Measurements from ENCODE around the gene BACH2.

BACH2 gene

GRCh38 chr6:90154755-90155470, 141.7 kb downstream of the BACH2 start:
- Histone ChIP-seq H3K27me3 (ENCODE audit: insufficient read depth, low read length) (no peaks in the 10 kb centered on the region), H3K4me1 (ENCODE audit: insufficient read depth, low read length) (no peaks in the 10 kb centered on the region), H3K27ac (ENCODE audit: low read length) (no peak overlapping the region), H3K36me3 (ENCODE audit: insufficient read depth, low read depth, low read length) (no peaks in the 10 kb centered on the region), H3K9ac (ENCODE audit: low read depth, low read length) (no peak overlapping the region), H3K9me3 (ENCODE audit: insufficient read depth, low read depth, low read length) (no peaks in the 10 kb centered on the region), H3K4me3 (ENCODE audit: low read length) (no peak overlapping the region)

- no peak overlapping the region for H3K4me3 ChIP-seq (ENCODE audit: low read length)
- H3K9ac ChIP-seq (ENCODE audit: low read depth, low read length), result no peak overlapping the region
- H3K36me3 ChIP-seq (ENCODE audit: insufficient read depth, low read depth, low read length), result no peaks in the 10 kb centered on the region
- H3K27ac ChIP-seq (ENCODE audit: low read length), result no peak overlapping the region
- H3K9me3 ChIP-seq (ENCODE audit: insufficient read depth, low read depth, low read length), result no peaks in the 10 kb centered on the region
- H3K27me3 ChIP-seq (ENCODE audit: insufficient read depth, low read length), result no peaks in the 10 kb centered on the region
- H3K4me1 ChIP-seq (ENCODE audit: insufficient read depth, low read length), result no peaks in the 10 kb centered on the region
These were observed 144.8 kb downstream of the BACH2 start for GRCh38 chr6:90151576-90152422.

DNA sequence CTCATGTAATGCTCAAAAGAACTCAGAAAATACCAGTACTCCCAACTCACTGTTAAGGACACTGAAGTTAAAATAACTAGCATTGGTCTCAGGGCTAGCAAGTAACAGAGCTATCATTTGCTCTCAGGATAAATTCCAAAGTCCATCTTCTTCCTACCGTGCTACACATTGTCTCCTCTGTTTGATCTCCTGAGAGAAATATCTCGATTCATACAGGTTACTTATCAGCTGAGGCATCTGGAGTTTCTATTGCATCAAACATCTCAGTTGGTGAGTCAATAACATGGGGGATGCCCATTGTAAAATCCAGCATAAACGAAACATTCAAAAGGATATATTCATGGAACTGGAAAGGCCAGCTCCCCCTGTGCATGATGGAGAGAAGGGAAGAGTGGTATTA, 147.4 kb downstream of the BACH2 start:
- H3K4me3 ChIP-seq (ENCODE audit: low read length), result no peak overlapping the region
- no peak overlapping the region for H3K9ac ChIP-seq (ENCODE audit: low read depth, low read length)
- no peaks in the 10 kb centered on the region for H3K9me3 ChIP-seq (ENCODE audit: insufficient read depth, low read depth, low read length)
- H3K36me3 ChIP-seq (ENCODE audit: insufficient read depth, low read depth, low read length), result no peaks in the 10 kb centered on the region
- no peak overlapping the region for H3K27ac ChIP-seq (ENCODE audit: low read length)
- no peaks in the 10 kb centered on the region for H3K4me1 ChIP-seq (ENCODE audit: insufficient read depth, low read length)
- H3K27me3 ChIP-seq (ENCODE audit: insufficient read depth, low read length), result no peaks in the 10 kb centered on the region

DNA sequence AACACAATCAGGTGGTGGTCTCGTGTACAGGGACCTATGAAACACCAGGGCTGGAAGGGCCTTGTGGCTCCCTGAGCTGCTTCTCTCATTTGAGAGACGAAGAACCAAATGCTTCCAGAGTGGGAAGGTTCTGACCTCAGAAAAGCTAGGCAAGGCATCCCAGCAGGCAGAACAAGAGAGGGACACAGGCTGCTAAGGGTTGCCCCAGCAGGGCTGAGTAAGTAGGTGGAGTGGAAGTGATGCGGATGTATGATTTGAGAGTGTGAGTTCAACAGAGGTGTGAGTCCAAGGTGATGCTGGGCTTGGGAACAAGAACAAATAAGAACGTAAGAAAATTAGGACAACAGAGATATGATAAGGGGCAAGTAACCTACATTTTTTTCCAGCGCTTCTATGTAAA, 147.8 kb downstream of the BACH2 start:
- Histone ChIP-seq H3K4me1 (ENCODE audit: insufficient read depth, low read length) (no peaks in the 10 kb centered on the region), H3K4me3 (ENCODE audit: low read length) (no peak overlapping the region), H3K9ac (ENCODE audit: low read depth, low read length) (no peak overlapping the region), H3K27ac (ENCODE audit: low read length) (no peak overlapping the region), H3K36me3 (ENCODE audit: insufficient read depth, low read depth, low read length) (no peaks in the 10 kb centered on the region), H3K9me3 (ENCODE audit: insufficient read depth, low read depth, low read length) (no peaks in the 10 kb centered on the region), H3K27me3 (ENCODE audit: insufficient read depth, low read length) (no peaks in the 10 kb centered on the region)

- no peaks in the 10 kb centered on the region for H3K9me3 ChIP-seq (ENCODE audit: insufficient read depth, low read depth, low read length)
- H3K27me3 ChIP-seq (ENCODE audit: insufficient read depth, low read length), result no peaks in the 10 kb centered on the region
- H3K4me1 ChIP-seq (ENCODE audit: insufficient read depth, low read length), result no peaks in the 10 kb centered on the region
- no peak overlapping the region for H3K27ac ChIP-seq (ENCODE audit: low read length)
- H3K36me3 ChIP-seq (ENCODE audit: insufficient read depth, low read depth, low read length), result no peaks in the 10 kb centered on the region
- H3K4me3 ChIP-seq (ENCODE audit: low read length), result no peak overlapping the region
- no peak overlapping the region for H3K9ac ChIP-seq (ENCODE audit: low read depth, low read length)
These were observed 149.6 kb downstream of the BACH2 start for GRCh38 chr6:90146921-90147649.

DNA sequence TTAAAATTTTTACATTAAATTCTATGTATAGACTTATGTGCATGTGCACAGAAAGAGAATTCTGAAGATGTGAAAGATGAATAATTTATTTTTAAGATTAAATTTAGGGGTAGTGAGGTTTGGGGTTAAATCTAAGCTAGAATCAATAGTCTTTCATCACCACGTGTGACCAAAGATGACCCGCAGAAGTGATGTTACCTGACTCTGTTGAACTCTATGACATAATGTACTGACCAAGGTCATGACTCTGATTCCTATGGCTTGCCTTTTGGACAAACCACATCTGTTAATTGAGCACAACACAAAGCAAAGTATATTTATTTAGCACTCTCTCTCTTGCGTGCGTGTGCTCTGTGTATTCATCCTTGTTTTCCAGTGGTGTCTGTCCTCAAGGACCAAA, 150.6 kb downstream of the BACH2 start:
- H3K27me3 ChIP-seq (ENCODE audit: insufficient read depth, low read length), result no peaks in the 10 kb centered on the region
- H3K27ac ChIP-seq (ENCODE audit: low read length), result no peak overlapping the region
- H3K9ac ChIP-seq (ENCODE audit: low read depth, low read length), result no peak overlapping the region
- no peaks in the 10 kb centered on the region for H3K36me3 ChIP-seq (ENCODE audit: insufficient read depth, low read depth, low read length)
- no peaks in the 10 kb centered on the region for H3K9me3 ChIP-seq (ENCODE audit: insufficient read depth, low read depth, low read length)
- H3K4me3 ChIP-seq (ENCODE audit: low read length), result no peak overlapping the region
- H3K4me1 ChIP-seq (ENCODE audit: insufficient read depth, low read length), result no peaks in the 10 kb centered on the region

DNA sequence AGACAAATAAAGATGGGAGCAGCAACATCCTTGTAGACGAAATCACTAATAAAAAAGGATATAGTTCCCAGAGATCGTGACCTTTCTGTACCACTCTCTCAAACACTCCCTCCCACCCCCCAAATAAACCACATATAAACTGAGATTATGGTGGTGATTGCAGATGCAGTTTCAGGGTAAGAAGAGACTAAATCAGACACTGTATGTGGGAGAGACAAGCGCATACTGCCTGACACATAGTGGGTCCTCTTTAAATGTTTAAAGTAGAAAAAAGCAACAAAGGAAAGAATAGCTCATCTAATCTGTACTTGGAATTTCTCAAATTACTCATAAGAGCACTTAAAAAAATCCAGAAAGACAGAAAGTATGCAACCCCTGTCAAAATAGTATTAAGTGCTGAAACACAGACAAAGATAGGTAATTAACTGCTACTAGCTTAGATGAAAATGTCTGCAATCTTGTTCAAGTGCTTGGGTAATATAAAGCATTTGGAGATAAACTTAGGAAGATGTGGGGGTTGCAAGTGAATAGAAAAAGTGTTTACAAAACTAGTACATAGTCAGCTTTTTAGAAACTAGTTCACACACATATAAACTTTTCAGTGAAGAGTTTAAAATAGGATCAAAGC, 151.6 kb downstream of the BACH2 start:
- no peaks in the 10 kb centered on the region for H3K9me3 ChIP-seq (ENCODE audit: insufficient read depth, low read depth, low read length)
- no peaks in the 10 kb centered on the region for H3K4me1 ChIP-seq (ENCODE audit: insufficient read depth, low read length)
- H3K36me3 ChIP-seq (ENCODE audit: insufficient read depth, low read depth, low read length), result no peaks in the 10 kb centered on the region
- no peak overlapping the region for H3K9ac ChIP-seq (ENCODE audit: low read depth, low read length)
- no peak overlapping the region for H3K4me3 ChIP-seq (ENCODE audit: low read length)
- H3K27me3 ChIP-seq (ENCODE audit: insufficient read depth, low read length), result no peaks in the 10 kb centered on the region
- H3K27ac ChIP-seq (ENCODE audit: low read length), result no peak overlapping the region

DNA sequence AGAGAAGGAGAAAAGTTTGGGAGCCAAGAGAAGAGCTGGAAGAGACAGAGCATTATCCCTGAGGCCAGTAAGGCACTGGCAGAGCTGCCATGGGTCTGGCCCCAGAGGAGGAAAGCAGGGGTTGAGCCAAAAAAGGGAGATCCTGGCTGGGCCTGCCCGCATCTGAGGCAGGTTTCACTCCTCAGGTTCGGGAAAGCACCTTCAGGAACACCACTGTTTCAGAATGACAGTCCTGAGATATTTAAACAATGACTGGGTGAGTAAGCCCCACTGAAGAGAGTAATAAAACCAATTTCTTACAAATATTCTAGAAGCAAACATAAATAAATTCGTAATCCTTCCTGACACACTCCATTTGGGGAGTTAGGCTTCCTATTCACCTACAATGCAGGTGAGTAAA, 152.2 kb downstream of the BACH2 start:
- H3K4me3 ChIP-seq (ENCODE audit: low read length), result no peak overlapping the region
- no peaks in the 10 kb centered on the region for H3K4me1 ChIP-seq (ENCODE audit: insufficient read depth, low read length)
- no peaks in the 10 kb centered on the region for H3K27me3 ChIP-seq (ENCODE audit: insufficient read depth, low read length)
- no peak overlapping the region for H3K27ac ChIP-seq (ENCODE audit: low read length)
- H3K9ac ChIP-seq (ENCODE audit: low read depth, low read length), result no peak overlapping the region
- H3K9me3 ChIP-seq (ENCODE audit: insufficient read depth, low read depth, low read length), result no peaks in the 10 kb centered on the region
- H3K36me3 ChIP-seq (ENCODE audit: insufficient read depth, low read depth, low read length), result no peaks in the 10 kb centered on the region

DNA sequence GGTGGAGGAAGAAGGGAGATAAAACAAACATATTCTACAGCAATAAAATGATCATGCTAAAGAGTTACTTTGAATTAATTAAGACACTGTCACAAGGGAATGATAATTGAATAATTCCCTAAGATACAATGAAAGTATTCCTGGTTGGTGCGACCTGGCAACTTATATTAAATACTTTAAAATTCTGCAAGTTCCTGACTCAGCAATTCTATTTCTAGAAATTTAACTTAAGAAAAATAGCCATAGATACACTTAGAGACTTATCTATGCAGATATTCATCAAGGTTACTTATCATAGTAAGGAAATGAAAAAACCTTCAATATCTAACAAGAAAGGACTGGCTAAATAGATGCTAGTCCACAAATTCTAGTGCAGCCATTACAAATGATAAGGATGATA, 156.0 kb downstream of the BACH2 start:
- Histone ChIP-seq H3K36me3 (ENCODE audit: insufficient read depth, low read depth, low read length) (no peaks in the 10 kb centered on the region), H3K4me3 (ENCODE audit: low read length) (no peak overlapping the region), H3K9ac (ENCODE audit: low read depth, low read length) (no peak overlapping the region), H3K27ac (ENCODE audit: low read length) (no peak overlapping the region), H3K4me1 (ENCODE audit: insufficient read depth, low read length) (no peaks in the 10 kb centered on the region), H3K9me3 (ENCODE audit: insufficient read depth, low read depth, low read length) (no peaks in the 10 kb centered on the region), H3K27me3 (ENCODE audit: insufficient read depth, low read length) (no peaks in the 10 kb centered on the region)

DNA sequence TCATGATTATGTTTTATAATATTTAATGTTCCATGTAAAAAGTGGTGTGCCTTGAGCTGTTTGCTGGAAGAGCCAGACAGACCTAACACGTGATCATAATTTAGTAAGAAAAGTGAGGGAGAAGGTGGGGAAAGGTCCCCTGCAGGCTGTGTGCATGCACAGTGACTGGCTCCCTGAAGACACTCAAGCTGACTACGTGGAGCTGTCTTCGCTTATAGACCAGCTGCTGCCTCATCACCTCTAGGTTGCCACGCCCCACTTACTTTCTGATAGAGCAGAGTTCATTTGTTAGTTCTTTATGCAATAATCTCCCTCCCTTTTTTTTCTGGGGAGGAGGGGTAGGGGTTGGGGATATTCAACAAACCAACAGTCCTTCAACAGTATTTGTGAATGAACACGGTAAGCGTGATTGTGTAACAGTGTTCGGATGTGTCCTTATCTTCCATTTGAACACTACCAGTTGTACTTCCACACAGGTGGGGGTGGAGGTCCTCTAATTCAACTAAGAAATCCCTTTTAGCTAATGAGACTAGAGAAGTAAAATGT, 157.3 kb downstream of the BACH2 start:
- no peaks in the 10 kb centered on the region for H3K36me3 ChIP-seq (ENCODE audit: insufficient read depth, low read depth, low read length)
- H3K9me3 ChIP-seq (ENCODE audit: insufficient read depth, low read depth, low read length), result no peaks in the 10 kb centered on the region
- H3K27ac ChIP-seq (ENCODE audit: low read length), result no peak overlapping the region
- H3K27me3 ChIP-seq (ENCODE audit: insufficient read depth, low read length), result no peaks in the 10 kb centered on the region
- no peaks in the 10 kb centered on the region for H3K4me1 ChIP-seq (ENCODE audit: insufficient read depth, low read length)
- no peak overlapping the region for H3K9ac ChIP-seq (ENCODE audit: low read depth, low read length)
- H3K4me3 ChIP-seq (ENCODE audit: low read length), result no peak overlapping the region

DNA sequence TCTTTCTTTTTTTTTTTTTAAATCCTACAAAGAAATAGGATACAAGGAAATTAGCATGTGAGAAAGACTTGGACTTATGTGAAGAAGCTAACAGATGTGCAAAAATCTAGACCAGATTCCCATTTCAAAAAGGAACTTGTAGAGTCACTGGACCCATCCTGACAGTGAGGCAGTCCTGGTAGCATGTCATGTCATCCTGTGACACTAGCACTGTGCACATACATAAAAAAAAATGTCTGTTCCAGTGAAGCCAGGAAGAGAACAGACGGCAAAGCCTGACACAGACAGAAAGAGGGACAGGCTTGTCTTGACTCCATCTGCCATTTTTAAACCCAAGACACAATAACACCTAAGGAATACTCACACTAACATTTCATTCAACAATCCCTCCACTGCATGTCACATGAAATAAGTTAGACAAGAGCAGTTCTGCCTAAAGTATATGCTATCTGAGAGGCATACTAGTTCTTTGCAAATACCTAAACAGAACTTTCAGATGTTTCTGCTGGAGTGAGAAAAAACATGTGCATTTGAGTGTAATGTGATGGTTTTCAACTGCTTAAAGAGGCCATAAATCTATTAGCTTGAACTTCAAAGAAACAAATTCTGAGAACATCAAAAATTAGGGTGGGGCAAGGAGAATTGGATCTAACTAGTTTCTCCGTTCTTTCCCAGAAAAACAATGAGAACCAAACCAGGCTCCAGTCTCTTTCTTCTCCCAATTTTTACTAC, 159.6 kb downstream of the BACH2 start:
- Histone ChIP-seq H3K4me3 (ENCODE audit: low read length) (no peak overlapping the region), H3K36me3 (ENCODE audit: insufficient read depth, low read depth, low read length) (no peaks in the 10 kb centered on the region), H3K27me3 (ENCODE audit: insufficient read depth, low read length) (no peaks in the 10 kb centered on the region), H3K4me1 (ENCODE audit: insufficient read depth, low read length) (no peaks in the 10 kb centered on the region), H3K9ac (ENCODE audit: low read depth, low read length) (no peak overlapping the region), H3K27ac (ENCODE audit: low read length) (no peak overlapping the region), H3K9me3 (ENCODE audit: insufficient read depth, low read depth, low read length) (no peaks in the 10 kb centered on the region)

Measured in iPS-20b (cell line).